Omental fat pad (tissue), 4 donors: ENCODE data around the gene CEBPA. TPM values are rescaled to one million over a fixed set of nuclear protein-coding genes. Genes with fewer than 3 reads are reported as not detected.

Source experiments
- ATAC-seq: fragments of 150-250 bp; one replicate; pipeline ENCODE4 v1.9.1; 2016; ENCODE audit warnings: mild to moderate bottlenecking, moderate library complexity; ENCODE audit not compliant: low FRiP score
- DNase-seq: peaks from one replicate; pipeline ENCODE4 v3.0.0-alpha.2; 2019; ENCODE audit warnings: low spot score
- total RNA-seq, 4 donors: library from RNA; depleted of rRNA; stranded (reverse); fragments of >200 nt; gene quantifications; one replicate each; pipeline ENCODE4 v1.1.0, GENCODE V29; 2016
- TF ChIP-seq, protein P1 (sequence below), 3 donors: fragments of 450-650 bp; IDR thresholded peaks; one replicate each; pipeline ENCODE4 v1.5.1; 2016 to 2017; ENCODE audit warnings: antibody characterized with exemption in 3 of 3, mild to moderate bottlenecking in 3 of 3, moderate library complexity in 2 of 3

CEBPA gene
- total RNA-seq, 4 donors from 2014 or later = 100 to 567 (median 166) TPM

DNA sequence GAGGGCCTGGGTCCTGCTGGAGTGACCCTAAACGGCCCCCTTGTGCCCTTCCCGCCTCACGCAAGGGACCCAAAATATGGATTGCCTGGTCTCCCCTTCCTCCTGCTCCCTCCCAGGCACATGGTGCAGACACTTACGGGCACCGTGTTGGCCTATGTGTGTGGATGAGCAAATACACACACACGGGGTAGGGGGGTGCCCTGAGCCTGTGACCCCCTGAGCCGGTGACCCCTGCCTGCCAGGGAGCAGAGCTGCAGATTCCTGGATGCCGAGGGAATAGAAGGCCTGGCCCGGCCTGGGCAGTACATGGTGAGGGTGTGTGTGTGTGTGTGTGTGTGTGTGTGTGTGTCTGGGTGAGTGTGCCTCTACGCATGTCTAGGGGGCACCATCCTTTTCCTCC lies 33.3 kb downstream of the CEBPA start:
- no peak for DNase-seq
- TF ChIP-seq, protein P1, sequence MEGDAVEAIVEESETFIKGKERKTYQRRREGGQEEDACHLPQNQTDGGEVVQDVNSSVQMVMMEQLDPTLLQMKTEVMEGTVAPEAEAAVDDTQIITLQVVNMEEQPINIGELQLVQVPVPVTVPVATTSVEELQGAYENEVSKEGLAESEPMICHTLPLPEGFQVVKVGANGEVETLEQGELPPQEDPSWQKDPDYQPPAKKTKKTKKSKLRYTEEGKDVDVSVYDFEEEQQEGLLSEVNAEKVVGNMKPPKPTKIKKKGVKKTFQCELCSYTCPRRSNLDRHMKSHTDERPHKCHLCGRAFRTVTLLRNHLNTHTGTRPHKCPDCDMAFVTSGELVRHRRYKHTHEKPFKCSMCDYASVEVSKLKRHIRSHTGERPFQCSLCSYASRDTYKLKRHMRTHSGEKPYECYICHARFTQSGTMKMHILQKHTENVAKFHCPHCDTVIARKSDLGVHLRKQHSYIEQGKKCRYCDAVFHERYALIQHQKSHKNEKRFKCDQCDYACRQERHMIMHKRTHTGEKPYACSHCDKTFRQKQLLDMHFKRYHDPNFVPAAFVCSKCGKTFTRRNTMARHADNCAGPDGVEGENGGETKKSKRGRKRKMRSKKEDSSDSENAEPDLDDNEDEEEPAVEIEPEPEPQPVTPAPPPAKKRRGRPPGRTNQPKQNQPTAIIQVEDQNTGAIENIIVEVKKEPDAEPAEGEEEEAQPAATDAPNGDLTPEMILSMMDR (IDR thresholded peaks at IDR 0.05) = no peak
- no peak for ATAC-seq

GRCh38 chr19:33268162-33268991 lies 34.0 kb downstream of the CEBPA start:
- ATAC-seq (no peak), DNase-seq (no peak)
- TF ChIP-seq, protein P1 (IDR thresholded peaks at IDR 0.05) = no peak

- DNase-seq = no peak
- no peak for ATAC-seq
These were observed 34.6 kb downstream of the CEBPA start for GRCh38 chr19:33267706-33268105.

GRCh38 chr19:33266974-33267484 lies 35.3 kb downstream of the CEBPA start:
- TF ChIP-seq, protein P1 (IDR thresholded peaks at IDR 0.05) = no peak
- ATAC-seq (no peak), DNase-seq (no peak)

More at GRCh38 chr19:33267706-33268105, 34.6 kb downstream of the CEBPA start:
- TF ChIP-seq, protein P1 (IDR thresholded peaks at IDR 0.05) = no peak

GRCh38 chr19:33264881-33265445 lies 37.4 kb downstream of the CEBPA start:
- TF ChIP-seq, protein P1 (IDR thresholded peaks at IDR 0.05) = no peak
- DNase-seq (no peak), ATAC-seq (no peak)

- TF ChIP-seq, protein P1 (IDR thresholded peaks at IDR 0.05) = no peak
- DNase-seq (no peak), ATAC-seq (no peak)
These were observed 38.9 kb downstream of the CEBPA start for GRCh38 chr19:33263325-33264023.
